Heart right ventricle (tissue), 16 donors: Measurements from ENCODE around the gene KCNC1. TPM values are rescaled to one million over a fixed set of nuclear protein-coding genes. Genes with fewer than 3 reads are reported as not detected.

Experiments used
- ATAC-seq, 8 donors: fragments of 200-7000 bp; cut with Tn5 transposase; one replicate each; pipeline ENCODE4 v1.9.1; 2020; ENCODE audit warnings: mild to moderate bottlenecking in 8 of 8, moderate library complexity in 8 of 8, moderate number of reproducible peaks in 1 of 8
- DNase-seq, 2 donors: peaks; one replicate each; pipeline ENCODE4 v3.0.0-alpha.2; 2020
- H3K27ac ChIP-seq, 10 donors: fragments of 200-600 bp; sonication (generic) in 2 of 10; one replicate each; pipeline versions ENCODE4 v1.5.0 to v1.8.0; 2020 to 2022; ENCODE audit warnings: mild to moderate bottlenecking in 3 of 10
- H3K27me3 ChIP-seq, 7 donors: fragments of 200-600 bp; one replicate each; pipeline ENCODE4 v1.8.0; 2021 to 2022; ENCODE audit warnings: mild to moderate bottlenecking in 2 of 7
- H3K36me3 ChIP-seq, 9 donors: fragments of 200-600 bp; sonication (generic) in 1 of 9; one replicate each; pipeline versions ENCODE4 v1.5.0 to v1.8.0; 2020 to 2022; ENCODE audit warnings: mild to moderate bottlenecking in 2 of 9
- H3K4me1 ChIP-seq, 9 donors: fragments of 200-600 bp; sonication (generic) in 1 of 9; one replicate each; pipeline versions ENCODE4 v1.5.0 to v1.8.0; 2020 to 2022; ENCODE audit warnings: mild to moderate bottlenecking in 4 of 9
- H3K4me3 ChIP-seq, 10 donors: fragments of 200-600 bp; sonication (generic) in 2 of 10; one replicate each; pipeline versions ENCODE4 v1.5.0 to v1.8.0; 2020 to 2022; ENCODE audit warnings: mild to moderate bottlenecking in 7 of 10, moderate library complexity in 2 of 10
- H3K9me3 ChIP-seq, 11 donors: fragments of 200-600 bp in 10 of 11; sonication (generic) in 2 of 11; one replicate each; pipeline versions ENCODE4 v1.5.0 to v1.8.0; 2013 to 2022; ENCODE audit warnings: mild to moderate bottlenecking in 2 of 11, control low read depth in 1 of 11, moderate library complexity in 1 of 11
- WGBS, 2 donors: extraction: QIAGEN DNeasy Blood & Tissue Kit; methylation state at CpG; one replicate each; pipeline ENCODE4 v1.1.7; 2013; ENCODE audit warnings: inconsistent platforms in 1 of 2; 5-methylcytosine and 5-hydroxymethylcytosine counted together
- intact Hi-C, 10 donors: fragments of 100-400 bp; cut with DNase I; formaldehyde crosslinking; loops; one replicate each; pipeline versions ENCODE4 v1.11.1 to v1.14.2; 2022
- polyA plus RNA-seq, 2 donors: library from polyadenylated mRNA; stranded (reverse); fragments of 200-250 nt; gene quantifications; one replicate each; pipeline ENCODE4 v1.2.3, GENCODE V29; 2013
- total RNA-seq, 10 donors: library from RNA; stranded (reverse); fragmentation: NEBNext Ultra II Directional in 3 of 10; extraction: Animal tissue kit (Norgen Biotek cat#: 25700) in 3 of 10; gene quantifications; one replicate each; pipeline versions ENCODE4 v1.2.1 to v1.2.4, GENCODE V29; 2021 to 2023
- TF ChIP-seq, protein P1 (sequence below), 9 donors: fragments of 200-600 bp; sonication (generic) in 2 of 9; IDR thresholded peaks; one replicate each; pipeline versions ENCODE4 v1.5.0 to v1.8.0; 2021 to 2022; ENCODE audit warnings: antibody characterized with exemption in 9 of 9, mild to moderate bottlenecking in 5 of 9, moderate library complexity in 1 of 9
- donor health status: Arrhythmogenic right ventricular cardiomyopathy.
- donor health status: ischemic (EF 13 %, LVEDD 7.1; RV severe dilation, severe dysfunction).
- donor health status: healthy with polysubstance abuse.
- donor health status: DM: no; HTN: yes; CAD: no.
- donor health status: DM: no; HTN: no; CAD: no.
- donor health status: ischemic (EF 25% LVEDD 6.9; RV normal size, moderate dysfunction).
- donor health status: ischemic (EF 25% LVEDD 5.7; RV mildly dilated, moderate dysfunction).
- donor health status: healthy.
- donor health status: DM: yes; HTN: yes; CAD: no.
- donor health status: Ischemic cardiomyopathy.
- donor health status: ischemic (EF 35%, LVEDD 5.7; RV mildly dilated, moderate dysfunction).
- donor health status: nonischemic (EF 11% LVEDD 7.7; RV severe dilation, severe dysfunction).
- donor health status: DM: yes; HTN: yes; CAD: no.
- donor health status: PGD.
- donor health status: ischemic (EF 29% LVEDD 5.4; RV normal size, mild dysfunction).
- donor health status: nonischemic (EF 23%, LVEDD 6.1; RV moderate dilation, normal function).

The KCNC1 gene
- total and polyA plus RNA-seq, 12 donors = 0.04 to 0.09 (median 0.06) TPM; not detected in 8

DNA sequence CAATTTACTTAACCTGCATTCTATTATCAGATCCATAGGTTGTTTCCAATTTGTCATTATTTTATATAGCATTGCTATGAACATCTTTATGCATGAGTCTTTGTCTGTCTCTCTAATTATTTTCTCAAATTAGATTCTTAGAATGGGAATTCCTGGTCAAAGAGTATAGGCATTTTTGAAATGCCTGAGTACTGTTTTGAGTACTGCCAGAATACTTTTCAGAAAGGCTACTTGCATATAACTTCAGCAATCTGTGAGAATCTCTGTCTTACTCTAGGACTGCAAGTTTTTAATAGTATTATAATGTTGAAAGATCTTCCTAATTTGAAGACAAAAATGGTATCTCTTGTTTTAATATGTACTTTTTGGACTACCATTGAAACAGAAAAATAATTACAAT is 56.6 kb downstream of the KCNC1 start:
- no peak overlapping the region for H3K4me3 ChIP-seq
- no peaks in the 10 kb centered on the region for H3K4me1 ChIP-seq
- H3K9me3 ChIP-seq = no peaks in the 10 kb centered on the region
- no peaks in the 10 kb centered on the region for H3K36me3 ChIP-seq
- no peak overlapping the region for H3K27ac ChIP-seq
- no peak for DNase-seq
- no peak for ATAC-seq
- intact Hi-C loops = no loop called here
- TF ChIP-seq, protein P1, sequence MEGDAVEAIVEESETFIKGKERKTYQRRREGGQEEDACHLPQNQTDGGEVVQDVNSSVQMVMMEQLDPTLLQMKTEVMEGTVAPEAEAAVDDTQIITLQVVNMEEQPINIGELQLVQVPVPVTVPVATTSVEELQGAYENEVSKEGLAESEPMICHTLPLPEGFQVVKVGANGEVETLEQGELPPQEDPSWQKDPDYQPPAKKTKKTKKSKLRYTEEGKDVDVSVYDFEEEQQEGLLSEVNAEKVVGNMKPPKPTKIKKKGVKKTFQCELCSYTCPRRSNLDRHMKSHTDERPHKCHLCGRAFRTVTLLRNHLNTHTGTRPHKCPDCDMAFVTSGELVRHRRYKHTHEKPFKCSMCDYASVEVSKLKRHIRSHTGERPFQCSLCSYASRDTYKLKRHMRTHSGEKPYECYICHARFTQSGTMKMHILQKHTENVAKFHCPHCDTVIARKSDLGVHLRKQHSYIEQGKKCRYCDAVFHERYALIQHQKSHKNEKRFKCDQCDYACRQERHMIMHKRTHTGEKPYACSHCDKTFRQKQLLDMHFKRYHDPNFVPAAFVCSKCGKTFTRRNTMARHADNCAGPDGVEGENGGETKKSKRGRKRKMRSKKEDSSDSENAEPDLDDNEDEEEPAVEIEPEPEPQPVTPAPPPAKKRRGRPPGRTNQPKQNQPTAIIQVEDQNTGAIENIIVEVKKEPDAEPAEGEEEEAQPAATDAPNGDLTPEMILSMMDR (IDR thresholded peaks at IDR 0.05) = no peak
- H3K27me3 ChIP-seq = no peaks in the 10 kb centered on the region

DNA sequence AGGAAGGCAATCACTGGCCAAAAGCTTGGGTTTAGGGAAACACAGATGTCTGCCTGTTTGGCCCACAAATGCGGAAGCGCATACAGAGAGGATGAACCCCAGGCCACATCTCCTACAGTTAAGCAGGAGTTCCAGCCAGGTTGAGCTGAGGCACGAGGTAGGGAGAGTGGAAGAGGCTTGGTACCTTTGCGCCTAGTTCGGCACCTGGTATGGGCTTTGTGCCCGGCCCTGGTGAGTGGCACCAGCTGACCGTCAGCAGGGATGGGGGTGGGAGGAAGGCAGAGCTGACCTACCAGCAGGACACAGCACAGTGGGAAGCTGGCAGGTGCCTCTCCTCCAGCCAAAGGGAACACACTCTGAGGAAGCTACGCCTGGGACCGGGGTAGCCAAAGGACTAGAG is 57.6 kb downstream of the KCNC1 start:
- H3K4me3 ChIP-seq = no peak overlapping the region
- WGBS, 2 donors = 94 to 95% methylated on average over 9 of the region's 9 CpGs
- DNase-seq = no peak

DNA sequence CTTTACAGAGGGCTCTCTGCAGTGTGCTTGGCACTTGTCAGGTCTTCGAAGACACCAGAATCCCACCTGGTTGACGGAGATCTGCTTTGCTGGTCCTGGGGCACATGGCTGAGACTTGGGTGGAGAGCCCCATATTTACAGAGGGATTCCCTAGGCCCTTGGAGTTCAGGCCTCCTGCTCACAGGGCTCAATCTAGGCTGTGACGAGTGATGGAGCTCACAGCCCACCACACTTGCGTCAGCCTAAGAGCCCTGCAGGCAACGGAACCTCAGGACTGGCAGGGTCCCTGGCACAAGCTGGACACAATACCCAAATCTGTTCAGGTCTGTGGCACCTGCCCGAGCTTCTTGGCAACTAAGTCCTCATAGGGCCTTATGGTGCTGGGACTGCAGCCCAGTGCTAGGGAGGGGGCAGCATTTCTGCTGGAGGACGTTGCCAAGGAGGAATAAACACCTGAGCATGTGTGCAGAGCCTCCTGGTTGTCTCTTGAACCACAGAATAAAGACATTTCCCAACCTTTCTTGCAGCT is 59.1 kb downstream of the KCNC1 start:
- 92 to 93% methylated on average over 7 of the region's 7 CpGs for WGBS, 2 donors
- Histone ChIP-seq H3K27ac (no peak overlapping the region), H3K36me3 (no peaks in the 10 kb centered on the region), H3K4me3 (no peak overlapping the region), H3K9me3 (no peaks in the 10 kb centered on the region), H3K27me3 (no peaks in the 10 kb centered on the region), H3K4me1 (peaks cover 0 to 9% (median 0%) of the 10 kb centered on the region in 9 donors)
- no peak for ATAC-seq
- intact Hi-C loops = no loop called here
- no peak for DNase-seq
- TF ChIP-seq, protein P1 (IDR thresholded peaks at IDR 0.05) = no peak

More for the DNA sequence above, 57.6 kb downstream of the KCNC1 start:
- no peaks in the 10 kb centered on the region for H3K4me1 ChIP-seq
- no peak for ATAC-seq
- H3K36me3 ChIP-seq = no peaks in the 10 kb centered on the region
- H3K9me3 ChIP-seq = no peaks in the 10 kb centered on the region
- intact Hi-C loops = no loop called here
- H3K27me3 ChIP-seq = no peaks in the 10 kb centered on the region
- H3K27ac ChIP-seq = no peak overlapping the region
- TF ChIP-seq, protein P1 (IDR thresholded peaks at IDR 0.05) = no peak

DNA sequence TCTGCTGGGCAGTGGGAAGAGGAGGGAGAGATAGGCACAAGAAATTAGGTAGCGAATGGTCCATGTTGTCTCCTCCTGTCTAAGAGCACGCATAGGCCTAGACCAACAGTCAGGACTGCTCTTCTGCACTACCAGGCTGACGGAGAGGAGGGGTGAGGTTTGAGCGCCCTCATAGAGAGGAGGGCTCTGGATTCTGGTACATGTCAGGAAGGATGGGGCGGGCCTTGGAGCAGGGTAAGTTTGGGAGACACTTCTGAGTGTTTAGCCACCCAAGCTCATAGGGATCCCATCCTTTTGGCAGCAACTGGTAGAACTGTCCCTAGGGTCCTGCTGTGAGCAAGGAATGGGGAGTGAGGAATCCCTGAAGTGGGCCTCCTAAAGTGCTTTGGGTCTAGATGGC is 60.4 kb downstream of the KCNC1 start:
- no peak for ATAC-seq
- 99 to 100% methylated on average over 5 of the region's 5 CpGs for WGBS, 2 donors
- intact Hi-C loops = no loop called here
- Histone ChIP-seq H3K27ac (no peak overlapping the region), H3K9me3 (no peaks in the 10 kb centered on the region), H3K4me1 (peaks cover 0 to 20% (median 6%) of the 10 kb centered on the region in 9 donors), H3K36me3 (no peaks in the 10 kb centered on the region), H3K4me3 (no peak overlapping the region), H3K27me3 (no peaks in the 10 kb centered on the region)
- no peak for DNase-seq
- TF ChIP-seq, protein P1 (IDR thresholded peaks at IDR 0.05) = no peak
